Non-pigmented ciliary epithelial cell (primary cell): ENCODE results near the gene GNPTAB.
"Not testable (repeated sequence)": the region's sequence is repeated elsewhere in the genome, so short reads cannot be mapped to it uniquely, and the experiment has no call there.

Experiments used
- DNase-seq: peaks from one replicate; pipeline ENCODE4 v3.0.0-alpha.2; 2010; ENCODE audit warnings: low read depth

GNPTAB gene

DNA sequence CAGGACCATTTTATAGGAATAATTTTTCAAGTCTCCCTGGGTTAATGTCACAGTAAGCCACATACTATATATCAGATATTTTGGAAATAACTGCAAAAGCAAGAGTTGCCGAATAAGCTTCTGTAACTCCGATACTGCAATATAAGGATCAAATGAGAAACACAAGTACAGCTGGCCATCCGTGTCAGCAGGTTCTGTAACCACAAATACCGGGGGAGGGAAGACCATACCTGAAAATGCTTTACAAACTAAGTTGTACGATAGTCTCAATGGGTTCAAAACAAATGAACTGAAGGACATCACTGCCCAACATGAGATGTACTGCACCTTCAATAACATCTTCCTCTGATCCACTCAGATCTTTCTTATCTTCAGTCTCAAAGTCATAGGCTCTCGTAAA, 93.3 kb downstream of the GNPTAB start:
- no peak for DNase-seq

DNA sequence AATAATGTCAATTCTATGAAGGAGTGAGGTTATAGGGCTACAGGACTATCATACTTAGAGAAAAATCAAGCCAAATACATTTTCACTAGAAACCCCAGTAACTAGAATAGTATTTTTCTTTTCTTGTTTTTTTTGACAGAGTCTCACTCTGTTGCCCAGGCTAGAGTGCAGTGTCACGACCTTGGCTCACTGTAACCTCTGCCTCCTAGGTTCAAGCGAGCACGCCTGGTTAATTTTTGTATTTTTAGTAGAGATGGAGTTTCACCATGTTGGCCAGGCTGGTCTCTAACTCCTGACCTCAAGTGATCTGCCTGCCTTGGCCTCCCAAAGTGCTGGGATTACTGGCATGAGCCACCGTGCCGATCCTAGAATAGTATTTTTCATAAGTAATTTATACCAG, 96.3 kb downstream of the GNPTAB start:
- DNase-seq, result not testable (repeated sequence)

GRCh38 chr12:101733166-101733565, 97.6 kb downstream of the GNPTAB start:
- DNase-seq, result no peak

DNA sequence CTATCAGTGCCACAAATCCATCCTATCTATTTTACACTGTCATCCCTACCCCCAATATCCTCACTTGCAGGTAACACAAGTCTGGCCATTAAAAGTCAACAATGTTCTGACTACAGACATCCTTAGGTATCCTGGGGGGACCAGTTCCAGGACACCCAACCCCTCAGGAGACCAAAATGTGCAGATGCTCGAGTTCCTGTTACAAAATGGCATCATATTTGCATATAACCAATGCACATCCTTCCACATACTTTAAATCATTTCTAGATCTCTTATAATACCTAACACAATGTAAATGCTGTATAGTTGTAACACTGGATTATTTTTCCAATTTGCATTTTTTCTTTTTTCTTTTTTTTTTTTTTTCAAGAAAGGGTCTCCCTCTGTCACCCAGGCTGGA, 98.4 kb downstream of the GNPTAB start:
- DNase-seq, result no peak

DNA sequence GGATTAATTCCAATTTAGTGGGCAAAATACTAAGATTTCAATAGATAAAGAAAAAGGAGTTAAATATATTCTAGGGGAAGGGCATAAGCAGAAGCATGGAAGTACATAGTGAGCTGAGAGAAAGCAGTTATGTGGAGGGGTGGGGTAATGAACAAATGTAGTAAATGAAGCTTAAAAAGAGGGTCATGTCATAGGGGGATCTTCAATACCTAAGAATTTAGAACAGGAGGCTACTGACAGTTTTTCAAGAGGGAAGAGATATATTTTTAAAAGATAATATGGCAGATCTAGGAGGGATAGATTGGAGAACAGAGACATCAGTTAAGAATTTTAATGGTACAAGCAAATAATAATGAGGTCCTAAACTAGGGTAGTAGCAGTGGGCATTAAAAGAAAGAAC, 100.9 kb downstream of the GNPTAB start:
- no peak for DNase-seq

DNA sequence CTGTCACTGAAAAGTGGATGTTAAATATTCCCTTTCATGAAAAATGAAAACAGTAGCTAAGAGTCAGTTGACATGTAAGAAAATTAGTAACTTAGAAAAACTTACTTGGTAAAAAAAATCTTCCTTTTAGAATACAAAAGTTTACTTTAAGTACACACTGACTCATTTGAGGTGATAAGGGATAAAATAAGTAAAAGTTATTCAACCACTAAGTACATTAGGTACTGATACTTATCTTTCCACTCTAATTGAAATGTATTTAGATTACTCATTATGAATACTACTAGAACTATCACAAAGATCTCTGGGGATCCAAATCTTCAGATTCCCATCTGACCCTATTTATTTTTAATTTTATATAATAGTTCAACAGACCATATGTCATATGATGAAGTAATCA, 103.7 kb downstream of the GNPTAB start:
- no peak for DNase-seq

GRCh38 chr12:101722392-101722791, 108.4 kb downstream of the GNPTAB start:
- DNase-seq, result no peak

DNA sequence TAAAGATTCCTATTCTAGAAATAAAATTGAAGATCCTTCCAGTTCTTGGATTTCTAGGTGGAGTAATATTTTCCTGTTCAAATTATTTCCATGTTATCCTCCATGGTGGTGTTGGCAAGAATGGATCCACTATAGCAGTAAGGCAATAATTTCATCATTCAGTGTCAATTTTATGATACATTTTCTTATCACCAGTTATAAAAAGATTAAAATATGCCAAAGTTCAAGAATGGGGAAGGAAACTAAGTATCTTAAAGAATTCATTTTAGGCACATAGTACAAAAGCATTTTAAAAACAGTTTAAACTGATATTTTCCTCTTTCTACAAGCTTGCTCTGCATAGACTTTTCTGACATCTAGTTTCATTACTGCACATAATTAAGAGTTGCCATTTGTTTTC, 110.6 kb downstream of the GNPTAB start:
- DNase-seq, result no peak

GRCh38 chr12:101719566-101719965, 111.2 kb downstream of the GNPTAB start:
- no peak for DNase-seq

GRCh38 chr12:101714877-101715444, 115.8 kb downstream of the GNPTAB start:
- no peak for DNase-seq

- no peak for DNase-seq
Measured at GRCh38 chr12:101713930-101714329, 116.8 kb downstream of the GNPTAB start.

DNA sequence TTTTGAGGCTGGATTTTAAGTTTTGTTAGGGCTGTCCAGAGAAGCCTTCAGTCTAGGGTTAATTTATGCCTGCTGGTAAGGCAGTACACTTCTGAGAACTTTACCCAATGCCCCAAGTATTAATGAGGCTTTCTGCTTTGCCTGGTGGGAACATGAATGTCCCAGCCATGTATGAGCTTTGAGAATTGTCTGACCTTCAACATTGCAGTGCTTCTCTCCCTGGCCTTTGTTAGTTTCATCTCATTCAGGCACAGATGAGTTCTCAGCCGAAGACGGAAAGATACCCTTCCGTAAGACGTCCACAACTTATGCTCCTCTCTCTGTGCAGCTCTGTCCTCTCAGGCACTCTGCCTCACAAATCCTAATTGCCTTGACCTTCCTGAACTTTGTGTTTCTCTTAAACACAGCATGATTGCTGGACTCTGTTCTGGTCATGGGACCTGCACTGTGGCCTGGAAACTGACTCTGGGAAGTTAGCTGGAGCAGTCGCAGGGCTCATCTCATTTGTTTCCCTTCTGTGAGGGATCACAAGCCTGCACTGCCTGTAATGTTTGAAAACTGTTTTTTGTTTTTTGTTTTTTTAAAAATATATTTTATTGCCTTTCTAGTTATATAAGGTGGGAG, 117.6 kb downstream of the GNPTAB start:
- no peak for DNase-seq

GRCh38 chr12:101710288-101710687, 120.5 kb downstream of the GNPTAB start:
- no peak for DNase-seq

GRCh38 chr12:101707131-101707782, 123.5 kb downstream of the GNPTAB start:
- DNase-seq, result peak; percentile 34

DNA sequence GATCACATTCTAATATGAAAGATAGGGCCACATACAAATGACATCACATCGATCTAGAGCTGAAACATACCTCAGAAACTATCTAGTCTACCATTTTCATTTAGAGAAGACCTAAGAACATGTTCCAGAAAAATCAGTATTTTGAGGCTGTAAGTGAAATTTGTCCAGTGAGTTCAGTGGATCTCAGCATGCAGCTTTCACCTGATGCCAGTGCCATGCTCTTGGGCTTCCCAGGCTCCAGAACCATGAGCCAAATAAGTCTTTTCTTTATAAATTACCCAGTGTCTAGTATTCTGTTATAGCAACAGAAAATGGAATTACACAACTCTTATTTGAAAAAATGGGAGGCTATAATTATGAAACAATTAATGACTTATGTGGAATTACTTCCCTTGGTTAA, 124.4 kb downstream of the GNPTAB start:
- no peak for DNase-seq

GRCh38 chr12:101703487-101703886, 127.3 kb downstream of the GNPTAB start:
- no peak for DNase-seq

- no peak for DNase-seq
Measured at GRCh38 chr12:101700299-101700820, 130.4 kb downstream of the GNPTAB start.

DNA sequence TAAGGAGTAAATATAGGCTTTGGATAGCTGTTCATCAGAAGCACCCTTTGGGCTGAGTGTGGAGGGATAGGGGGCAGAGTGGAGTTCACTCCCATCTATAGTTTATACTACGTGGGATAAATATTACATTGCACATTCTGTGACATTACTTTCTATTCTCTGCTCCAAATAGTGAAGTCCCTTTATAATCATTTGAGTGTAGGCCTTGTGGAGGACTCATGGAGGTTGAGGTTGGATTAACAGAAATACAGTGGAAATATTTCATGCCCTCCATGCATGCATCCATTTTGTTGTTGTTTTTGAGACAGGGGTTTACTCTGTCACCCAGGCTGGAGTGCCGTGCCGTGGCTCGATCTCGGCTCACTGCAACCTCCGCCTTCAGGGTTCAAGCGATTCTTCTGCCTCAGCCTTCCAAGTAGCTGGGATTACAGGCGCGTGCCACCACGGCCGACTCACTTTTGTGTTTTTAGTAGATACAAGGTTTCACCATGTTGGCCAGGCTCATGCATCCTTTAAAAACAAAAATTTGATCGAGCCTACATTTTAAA, 131.9 kb downstream of the GNPTAB start:
- DNase-seq, result no peak

GRCh38 chr12:101697930-101698799, 132.6 kb downstream of the GNPTAB start:
- DNase-seq, result no peak

- no peak for DNase-seq
Measured at GRCh38 chr12:101697197-101697929, 133.4 kb downstream of the GNPTAB start, which contains the start of gene CHPT1. CHPT1 (plus strand) TSS chr12:101697640; CDS start chr12:101697862, 222 bp downstream.
